Measurements from ENCODE around the gene PHF2. TPM values are rescaled to one million over a fixed set of nuclear protein-coding genes. Genes with fewer than 3 reads are reported as not detected.

The PHF2 gene
- total and polyA plus RNA-seq, 2 of the 8 experiments (the other 6 are each of a cell fraction or from before 2014, with no cell fraction given), result 3.4 to 9.4 TPM

DNA sequence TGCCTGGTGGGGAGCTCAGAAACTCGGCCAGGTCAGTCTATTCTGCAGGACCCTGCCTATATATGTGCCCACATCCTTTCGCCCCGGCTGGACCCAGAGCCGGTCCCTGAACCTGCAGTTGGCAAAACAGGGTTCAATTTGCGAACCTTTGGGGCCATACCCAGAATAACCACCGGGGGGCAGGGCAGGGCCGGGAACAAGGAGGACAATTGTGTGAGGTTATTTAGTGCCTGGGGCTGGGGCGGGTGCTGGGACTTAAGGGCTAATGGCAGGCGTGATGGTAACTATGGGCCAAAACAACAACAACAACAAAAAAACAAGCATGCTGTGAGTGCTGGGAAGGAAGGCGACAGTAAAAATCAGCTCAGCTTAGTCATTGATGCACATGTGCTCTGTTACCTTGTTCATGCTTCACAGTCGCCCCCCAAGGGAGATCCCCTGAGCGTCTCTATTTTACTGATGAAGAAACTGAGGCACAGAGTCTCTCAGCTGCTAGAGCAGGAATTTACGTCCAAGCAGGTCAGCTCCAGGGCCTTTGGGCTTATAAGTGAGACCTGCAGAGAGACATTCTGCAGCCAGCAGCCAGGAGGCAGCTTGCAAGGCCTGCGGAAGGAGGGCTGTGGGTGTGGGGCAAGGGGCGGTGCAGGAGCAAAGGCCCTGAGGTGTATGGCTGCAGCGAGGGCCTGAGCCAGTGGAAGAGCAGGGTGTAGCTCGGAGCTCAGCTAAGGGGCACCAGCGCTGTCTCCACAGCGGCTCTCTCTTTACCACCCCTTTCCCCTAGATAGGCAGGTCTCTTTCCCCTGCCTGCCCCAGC, 106.0 kb downstream of the PHF2 start (continued):
- no peak for TF ChIP-seq EZH2 (IDR thresholded peaks at IDR 0.05; ENCODE audit: low read depth, low read length, severe bottlenecking)
- TF ChIP-seq HDAC6 (IDR thresholded peaks at IDR 0.05; ENCODE audit: low read depth, low read length), result no peak
- no peak for TF ChIP-seq BACH1 (IDR thresholded peaks at IDR 0.05; ENCODE audit: low read length)
- TF ChIP-seq EP300 (IDR thresholded peaks at IDR 0.05; ENCODE audit: borderline replicate concordance in 1 of 2, low read depth in 2 of 2, low read length in 2 of 2), result peak in 1 of 2 experiments; percentile 66; a peak in 1 of 3 replicates
- no peak for TF ChIP-seq NRF1 (IDR thresholded peaks at IDR 0.05; ENCODE audit: low read depth, low read length)
- no peak for TF ChIP-seq KDM5A (IDR thresholded peaks at IDR 0.05; ENCODE audit: low read length)
- TF ChIP-seq HDAC2 (IDR thresholded peaks at IDR 0.05; ENCODE audit: borderline replicate concordance in 1 of 2, low read depth in 2 of 2, low read length in 2 of 2), result no peak
- TF ChIP-seq SP1 (IDR thresholded peaks at IDR 0.05; ENCODE audit: low read depth, low read length), result 0 out of 2 replicates have a peak, but pooled peaks have one; percentile 9
- no peak for TF ChIP-seq POU5F1 (IDR thresholded peaks at IDR 0.05; ENCODE audit: low read depth, low read length)
- no peak for TF ChIP-seq RXRA (IDR thresholded peaks at IDR 0.05; ENCODE audit: insufficient read depth, low read depth, low read length)
- TF ChIP-seq NANOG (IDR thresholded peaks at IDR 0.05; ENCODE audit: insufficient read depth, low read depth, low read length, poor library complexity, severe bottlenecking), result no peak
- no peak for TF ChIP-seq PHF8 (conservative IDR thresholded peaks at IDR 0.05; ENCODE audit: low read depth, low read length)
- no peak for TF ChIP-seq CREB1 (IDR thresholded peaks at IDR 0.05)
- no peak for TF ChIP-seq GTF2F1 (IDR thresholded peaks at IDR 0.05; ENCODE audit: borderline replicate concordance, low read depth, low read length)
- TF ChIP-seq SRF (IDR thresholded peaks at IDR 0.05; ENCODE audit: low read depth, low read length), result no peak
- TF ChIP-seq SP4 (IDR thresholded peaks at IDR 0.05; ENCODE audit: low read length), result no peak
- TF ChIP-seq BRCA1 (IDR thresholded peaks at IDR 0.05; ENCODE audit: low read depth, low read length), result no peak
- no peak for TF ChIP-seq TEAD4 (IDR thresholded peaks at IDR 0.05; ENCODE audit: low read depth, low read length)
- no peak for TF ChIP-seq POLR2A (IDR thresholded peaks at IDR 0.05; ENCODE audit: control extremely low read depth in 1 of 2, low read depth in 2 of 2, low read length in 2 of 2)
- no peak for TF ChIP-seq TAF7 (optimal IDR thresholded peaks at IDR 0.05; ENCODE audit: borderline replicate concordance, low read depth, low read length)
- TF ChIP-seq ASH2L (IDR thresholded peaks at IDR 0.05; ENCODE audit: low read length), result peak; percentile 44
- TF ChIP-seq, protein P1, sequence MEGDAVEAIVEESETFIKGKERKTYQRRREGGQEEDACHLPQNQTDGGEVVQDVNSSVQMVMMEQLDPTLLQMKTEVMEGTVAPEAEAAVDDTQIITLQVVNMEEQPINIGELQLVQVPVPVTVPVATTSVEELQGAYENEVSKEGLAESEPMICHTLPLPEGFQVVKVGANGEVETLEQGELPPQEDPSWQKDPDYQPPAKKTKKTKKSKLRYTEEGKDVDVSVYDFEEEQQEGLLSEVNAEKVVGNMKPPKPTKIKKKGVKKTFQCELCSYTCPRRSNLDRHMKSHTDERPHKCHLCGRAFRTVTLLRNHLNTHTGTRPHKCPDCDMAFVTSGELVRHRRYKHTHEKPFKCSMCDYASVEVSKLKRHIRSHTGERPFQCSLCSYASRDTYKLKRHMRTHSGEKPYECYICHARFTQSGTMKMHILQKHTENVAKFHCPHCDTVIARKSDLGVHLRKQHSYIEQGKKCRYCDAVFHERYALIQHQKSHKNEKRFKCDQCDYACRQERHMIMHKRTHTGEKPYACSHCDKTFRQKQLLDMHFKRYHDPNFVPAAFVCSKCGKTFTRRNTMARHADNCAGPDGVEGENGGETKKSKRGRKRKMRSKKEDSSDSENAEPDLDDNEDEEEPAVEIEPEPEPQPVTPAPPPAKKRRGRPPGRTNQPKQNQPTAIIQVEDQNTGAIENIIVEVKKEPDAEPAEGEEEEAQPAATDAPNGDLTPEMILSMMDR (IDR thresholded peaks at IDR 0.05; ENCODE audit: control extremely low read depth in 1 of 3, insufficient read depth in 1 of 3, low read depth in 1 of 3, low read length in 3 of 3), result peak in 2 of 3 experiments; percentile 82 to 92; a peak in 3 of 4 replicates

Data from H1 (cell line).